Retina (tissue), 1 donor: ENCODE results near the gene ADI1.
"Not testable (repeated sequence)": the region's sequence is repeated elsewhere in the genome, so short reads cannot be mapped to it uniquely, and the experiment has no call there.

Source experiments
- DNase-seq: peaks from one replicate; pipeline ENCODE4 v3.0.0-alpha.2; 2016

ADI1 gene

DNA sequence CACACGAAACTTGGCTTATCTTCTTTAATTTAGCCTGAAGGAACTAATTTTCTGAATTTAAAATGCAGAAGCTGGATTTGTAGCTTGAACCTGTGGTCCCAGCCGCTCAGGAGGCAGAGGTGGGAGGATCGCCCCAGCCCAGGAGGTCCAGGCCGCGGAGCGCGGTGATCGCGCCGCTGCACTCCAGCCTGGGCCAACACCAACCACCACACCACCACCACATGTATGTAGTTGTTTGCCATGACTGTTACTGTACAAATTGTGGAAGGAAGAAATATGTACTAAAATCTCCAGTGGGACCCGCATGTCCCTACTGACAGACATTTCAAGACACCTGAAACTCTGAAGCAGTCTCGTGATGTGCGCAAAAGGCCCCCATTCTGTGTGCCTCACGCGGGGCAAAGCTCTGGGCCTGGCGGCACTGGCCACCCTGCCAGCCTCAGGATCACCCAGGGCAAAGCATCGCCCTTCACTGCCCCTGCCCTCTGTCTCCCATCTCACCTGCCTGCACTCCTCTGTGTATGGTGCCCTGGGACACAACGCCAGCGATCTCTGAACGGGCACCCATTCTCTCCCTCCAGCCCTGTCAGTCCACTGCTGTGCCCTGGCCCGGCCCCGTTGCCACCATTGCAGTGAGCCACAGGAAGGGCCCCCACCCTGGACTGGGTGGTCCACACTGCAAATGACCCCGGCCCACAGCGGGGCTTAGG is 10.1 kb upstream of the ADI1 start:
- DNase-seq: no peak

DNA sequence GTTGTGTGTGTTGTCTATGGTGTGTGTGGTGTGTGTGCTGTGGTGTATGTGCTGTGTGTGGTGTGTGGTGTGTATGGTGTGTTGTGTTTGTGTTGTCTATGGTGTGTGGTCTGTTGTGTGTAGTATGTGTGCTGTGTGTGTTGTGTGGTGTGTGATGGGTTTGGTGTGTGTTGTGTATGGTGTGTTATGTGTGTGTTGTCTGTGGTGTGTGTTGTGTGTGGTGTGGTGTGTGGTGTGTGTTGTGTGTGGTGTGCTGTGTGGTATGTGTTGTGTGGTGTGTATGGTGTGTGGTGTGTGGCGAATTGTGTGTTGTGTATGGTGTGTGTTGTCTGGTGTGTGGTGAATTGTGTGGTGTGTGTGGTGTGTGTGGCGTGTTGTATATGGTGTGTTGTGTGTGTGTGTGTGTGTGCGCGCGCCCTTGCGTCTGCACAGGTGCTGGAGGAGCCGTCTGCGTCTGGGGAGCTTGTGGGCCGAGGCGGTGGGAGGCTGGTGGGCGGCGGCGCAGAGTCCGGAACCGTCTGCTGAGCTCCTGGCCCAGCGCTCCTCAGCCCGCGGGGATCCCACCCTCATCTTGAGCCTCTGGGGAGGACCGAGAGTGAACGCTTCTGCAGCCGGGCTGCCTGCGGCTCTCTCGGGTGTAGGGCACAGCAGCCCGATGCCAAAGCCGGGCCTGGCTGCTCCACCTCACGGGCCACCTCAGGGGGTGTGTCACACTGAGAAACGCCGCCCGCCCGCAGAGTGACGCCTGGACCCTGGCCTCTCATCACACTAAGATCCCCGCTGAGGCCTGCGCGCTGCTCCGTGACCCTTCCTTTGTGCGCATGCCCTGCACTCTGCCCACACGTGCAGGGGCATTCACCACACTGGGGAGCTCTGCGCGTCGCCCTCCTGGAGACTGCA is 8.8 kb upstream of the ADI1 start:
- no peak for DNase-seq

DNA sequence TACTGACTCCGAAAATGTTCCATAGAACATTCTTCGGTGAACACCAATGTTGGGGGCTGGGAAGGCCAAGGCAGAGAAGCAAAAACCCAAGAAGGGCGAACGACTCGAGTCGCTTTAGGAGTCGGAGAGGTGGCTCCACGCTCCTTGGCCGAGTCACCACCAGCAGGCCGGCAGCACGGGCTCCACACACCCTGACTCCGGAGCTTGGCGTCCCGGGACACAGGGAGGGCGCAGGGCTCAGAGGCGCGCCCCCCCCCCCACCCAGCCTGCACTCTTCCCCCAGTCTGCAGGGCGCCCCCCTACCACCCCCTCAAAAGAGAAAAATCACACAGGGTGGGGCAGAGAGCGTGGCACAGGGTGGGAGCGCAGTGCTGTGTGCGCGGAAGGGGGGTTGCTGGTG is 7.5 kb upstream of the ADI1 start:
- DNase-seq: no peak

DNA sequence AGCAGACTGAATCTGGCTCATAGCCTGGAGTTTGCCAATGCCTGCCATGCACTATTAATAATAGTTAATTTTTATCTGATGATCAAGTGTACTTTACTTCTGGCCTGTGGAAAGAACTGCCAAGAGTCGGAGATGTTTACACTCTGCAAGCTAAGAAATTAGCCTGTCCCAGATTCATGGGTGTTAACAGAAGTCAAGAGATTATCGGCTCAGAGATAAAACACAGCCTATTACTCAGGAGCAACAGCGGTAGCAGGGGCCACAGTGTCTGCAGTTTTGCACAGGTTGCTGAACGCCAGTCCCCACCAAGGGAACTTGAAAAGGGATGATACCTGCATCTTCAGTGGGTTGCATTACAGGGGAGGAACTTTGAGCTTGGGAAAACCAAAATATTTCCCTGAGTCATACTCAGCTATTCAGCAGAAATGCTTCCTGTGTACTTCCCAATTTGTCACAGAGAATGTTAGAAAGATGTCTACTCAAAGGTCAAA is 4.3 kb upstream of the ADI1 start:
- no peak for DNase-seq

DNA sequence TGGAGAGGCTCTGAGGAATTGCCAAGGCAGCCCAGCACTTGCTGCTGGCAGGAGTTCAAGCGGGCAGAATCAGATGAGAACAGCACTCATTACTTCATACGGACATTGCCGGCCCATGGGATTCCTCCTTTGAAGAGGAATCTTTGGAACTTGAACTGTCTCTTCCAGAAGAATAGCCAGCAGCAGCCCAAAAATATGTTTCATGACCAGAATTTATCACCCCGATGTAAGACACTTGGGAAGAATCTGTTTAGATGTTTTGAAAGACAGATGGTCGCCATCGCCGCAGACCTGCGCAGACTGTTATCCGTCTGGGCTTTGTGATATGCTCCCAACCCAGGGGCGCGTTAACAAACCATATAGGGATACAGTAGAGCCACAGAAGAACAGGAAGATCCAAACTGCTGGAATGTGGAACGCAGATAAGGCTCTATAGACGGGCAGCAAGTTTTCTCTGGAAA is 3.7 kb upstream of the ADI1 start:
- DNase-seq: no peak

DNA sequence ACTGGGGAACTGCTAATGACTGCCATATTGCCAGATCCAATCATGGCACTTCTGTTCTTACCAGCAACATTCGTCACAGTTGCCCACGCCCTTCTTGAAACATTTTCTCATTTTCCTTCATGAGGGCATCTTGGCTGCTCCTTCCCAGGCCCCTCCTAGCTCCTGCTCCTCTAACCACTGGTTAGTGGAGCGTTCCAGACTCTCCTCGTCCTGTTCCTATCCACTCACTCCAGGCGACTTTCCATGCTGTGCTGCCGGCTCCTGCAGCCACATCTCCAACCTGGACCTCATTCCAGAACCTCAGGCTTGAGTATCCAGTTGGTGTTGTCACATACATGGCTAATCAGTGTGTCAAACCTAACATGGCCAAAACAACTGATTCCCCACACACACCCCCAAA is 1.3 kb upstream of the ADI1 start:
- no peak for DNase-seq

DNA sequence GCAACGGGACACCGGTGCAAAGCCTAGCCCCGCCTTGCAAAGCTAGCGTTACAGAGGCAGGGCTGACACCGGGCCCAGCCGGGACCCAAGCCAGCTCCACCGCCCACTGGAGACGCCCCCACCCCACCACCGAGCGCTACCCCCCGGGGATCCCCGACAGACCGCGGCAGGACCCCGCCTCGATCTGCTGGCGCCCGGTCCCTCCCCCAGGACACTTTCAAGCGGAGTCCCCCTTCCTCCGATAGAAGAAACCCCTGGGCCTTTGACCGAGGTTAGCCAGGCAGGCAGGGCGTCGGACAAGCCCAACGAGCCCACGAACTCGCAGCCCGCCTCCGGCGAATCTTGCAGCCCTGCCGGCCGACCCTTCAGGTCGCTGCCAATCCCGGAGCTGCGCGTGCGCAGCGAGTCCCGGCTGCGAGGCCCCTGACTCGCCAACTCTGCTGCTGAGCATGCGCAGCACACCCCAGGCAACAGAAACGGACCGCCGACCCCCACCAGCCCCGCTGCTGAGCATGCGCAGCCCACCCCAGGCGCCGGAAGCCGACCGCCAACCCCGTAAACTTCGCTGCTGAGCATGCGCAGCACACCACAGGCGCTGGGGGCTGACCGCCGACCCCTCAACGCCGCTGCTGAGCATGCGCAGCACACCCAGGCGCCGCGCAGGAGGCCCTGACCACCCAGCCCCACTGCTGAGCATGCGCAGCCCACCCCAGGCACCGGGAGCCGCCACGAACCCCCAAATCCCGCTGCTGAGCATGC is 656 bp downstream of the ADI1 start:
- DNase-seq: peak; percentile 98

DNA sequence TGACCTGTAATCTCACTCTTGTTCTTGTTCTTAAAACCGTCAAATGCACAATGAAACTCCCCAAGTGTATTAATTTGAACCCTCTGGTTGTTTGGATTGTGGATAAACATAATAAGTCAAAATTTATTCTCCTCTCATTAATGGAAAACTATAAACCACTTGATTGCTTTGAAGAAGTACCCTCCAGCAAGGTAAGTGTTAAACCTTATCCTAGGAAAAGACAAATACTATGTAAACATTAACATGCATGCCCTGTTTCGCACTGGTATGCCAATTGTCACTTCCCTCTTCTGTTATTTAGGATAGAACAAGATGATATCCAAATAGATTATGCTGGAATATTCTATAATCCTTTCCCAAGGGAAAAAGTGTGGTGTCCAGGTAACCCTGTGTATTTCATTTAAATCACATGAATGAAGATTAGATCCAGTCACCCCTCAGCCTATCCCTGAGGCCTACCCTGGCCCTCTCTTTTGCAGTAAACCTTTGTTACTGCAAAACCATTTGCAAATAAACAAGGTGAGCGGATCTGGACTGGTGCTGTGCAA is 1.3 kb downstream of the ADI1 start:
- DNase-seq: no peak

DNA sequence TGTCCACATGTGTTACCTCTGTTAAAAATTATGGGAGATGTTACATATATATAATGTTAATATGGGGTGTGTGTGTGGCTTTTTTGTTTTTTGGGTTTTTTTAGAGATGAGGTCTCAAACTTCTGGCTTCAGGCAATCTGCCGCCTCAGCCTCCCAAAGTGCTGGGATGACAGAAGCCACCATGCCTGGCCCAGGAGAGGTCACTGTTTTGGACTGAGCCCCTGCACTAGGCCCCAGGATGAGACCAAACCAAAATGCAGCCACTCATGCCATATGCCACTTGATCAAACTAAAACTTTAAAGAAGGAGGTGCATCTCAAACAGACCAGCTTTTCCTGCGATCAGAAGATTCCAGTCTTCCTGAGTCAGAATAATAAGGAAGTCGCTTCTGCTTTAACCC is 2.5 kb downstream of the ADI1 start:
- no peak for DNase-seq

DNA sequence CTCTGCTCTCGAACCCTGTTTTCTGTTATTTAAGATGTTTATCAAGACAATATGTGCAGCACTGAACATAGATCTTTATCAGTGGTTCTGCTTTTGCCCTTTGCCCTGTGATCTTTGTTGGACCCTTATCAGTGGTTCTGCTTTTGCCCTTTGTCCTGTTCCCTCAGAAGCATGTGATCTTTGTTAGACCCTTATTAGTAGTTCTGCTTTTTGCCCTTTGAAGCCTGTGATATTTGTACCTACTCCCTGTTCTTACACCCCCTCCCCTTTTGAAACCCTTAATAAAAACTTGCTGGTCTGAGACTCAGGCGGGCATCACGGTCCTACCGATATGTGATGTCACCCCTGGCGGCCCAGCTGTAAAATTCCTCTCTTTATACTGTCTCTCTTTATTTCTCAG is 3.9 kb downstream of the ADI1 start:
- not testable (repeated sequence) for DNase-seq

DNA sequence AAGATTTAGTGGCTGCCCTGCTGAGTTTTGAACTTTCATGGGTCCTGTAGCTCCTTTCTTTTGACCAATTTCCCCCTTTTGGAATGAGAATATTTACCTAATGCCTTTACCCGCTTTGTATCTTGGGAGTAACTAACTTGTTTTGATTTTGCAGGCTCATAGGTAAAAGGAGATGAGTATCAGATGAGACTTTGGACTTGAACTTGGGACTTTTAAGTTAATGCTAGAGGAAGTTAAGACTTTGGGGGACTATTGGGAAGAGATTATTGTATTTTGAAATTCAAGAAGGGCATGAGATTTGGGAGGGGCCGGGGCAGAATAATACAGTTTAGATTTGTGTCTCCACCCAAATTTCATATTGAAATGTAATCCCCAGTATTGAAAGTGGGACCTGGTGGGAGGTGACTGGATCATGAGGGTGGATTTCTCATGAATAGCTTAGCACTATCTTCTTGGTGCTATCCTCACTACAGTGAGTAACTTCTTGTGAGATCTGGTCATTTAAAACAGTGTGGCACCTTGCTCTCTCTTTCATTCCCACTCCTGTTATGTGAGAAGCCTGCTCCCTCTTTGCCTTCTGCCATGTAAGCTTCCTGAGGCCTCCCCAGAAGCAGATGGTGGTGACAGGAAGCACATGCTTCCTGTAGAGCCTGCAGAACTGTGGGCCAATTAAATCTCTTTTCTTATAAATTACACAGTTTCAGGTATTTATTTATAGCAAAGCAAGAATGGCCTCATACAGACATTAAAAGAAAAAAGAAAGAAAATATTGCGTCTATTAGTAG is 6.1 kb downstream of the ADI1 start:
- DNase-seq: no peak

DNA sequence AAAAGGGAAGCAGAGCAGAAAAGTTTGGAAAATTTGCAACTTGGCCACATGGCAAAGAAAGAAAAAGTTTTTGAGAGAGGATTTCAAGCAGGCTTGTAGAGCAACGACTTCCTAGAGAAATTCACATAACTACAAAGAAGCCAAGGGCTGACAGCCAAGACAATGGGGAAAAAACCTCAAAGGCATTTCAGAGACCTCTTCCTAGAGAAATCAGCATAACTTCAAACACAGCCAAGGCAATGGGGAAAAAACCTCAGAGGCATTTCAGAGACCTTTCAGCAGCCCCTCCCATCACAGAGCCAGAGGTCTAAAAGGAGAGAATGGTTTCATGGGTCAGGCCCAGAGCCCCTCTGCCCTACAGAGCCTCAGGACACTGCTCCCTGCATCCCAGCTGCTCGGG is 7.2 kb downstream of the ADI1 start:
- DNase-seq: no peak

DNA sequence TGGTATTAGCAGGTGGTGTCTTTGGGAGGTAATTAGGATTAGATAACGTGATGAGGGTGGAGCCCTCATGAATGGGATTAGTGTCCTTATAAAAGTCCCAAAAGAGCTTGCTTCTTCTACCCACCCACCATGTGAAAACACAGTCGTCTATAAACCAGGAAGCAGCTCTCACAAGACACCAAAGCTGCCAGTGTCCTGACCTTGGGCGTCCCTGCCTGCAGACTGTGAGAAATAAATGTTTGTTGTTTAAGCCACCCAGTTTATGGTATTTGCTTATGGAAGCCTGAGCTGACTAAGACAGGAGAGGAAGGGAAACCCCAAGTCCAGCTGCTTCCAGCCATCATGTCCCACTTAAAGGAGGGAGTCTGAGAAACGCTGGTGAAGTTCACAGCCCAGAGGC is 13.6 kb downstream of the ADI1 start:
- no peak for DNase-seq

DNA sequence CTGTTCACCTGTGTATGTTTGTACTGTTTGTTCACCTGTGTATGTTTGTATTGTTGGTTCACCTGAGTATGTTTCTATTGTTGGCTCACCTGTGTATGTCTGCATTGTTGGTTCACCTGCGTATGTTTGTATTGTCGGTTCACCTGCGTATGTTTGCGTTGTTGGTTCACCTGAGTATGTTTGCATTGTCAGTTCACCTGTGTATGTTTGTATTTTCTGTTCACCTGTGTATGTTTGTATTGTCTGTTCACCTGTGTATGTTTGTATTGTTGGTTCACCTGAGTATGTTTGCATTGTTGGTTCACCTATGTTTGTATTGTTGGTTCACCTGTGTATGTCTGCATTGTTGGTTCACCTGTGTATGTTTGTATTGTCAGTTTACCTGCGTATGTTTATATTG is 14.6 kb downstream of the ADI1 start:
- no peak for DNase-seq

DNA sequence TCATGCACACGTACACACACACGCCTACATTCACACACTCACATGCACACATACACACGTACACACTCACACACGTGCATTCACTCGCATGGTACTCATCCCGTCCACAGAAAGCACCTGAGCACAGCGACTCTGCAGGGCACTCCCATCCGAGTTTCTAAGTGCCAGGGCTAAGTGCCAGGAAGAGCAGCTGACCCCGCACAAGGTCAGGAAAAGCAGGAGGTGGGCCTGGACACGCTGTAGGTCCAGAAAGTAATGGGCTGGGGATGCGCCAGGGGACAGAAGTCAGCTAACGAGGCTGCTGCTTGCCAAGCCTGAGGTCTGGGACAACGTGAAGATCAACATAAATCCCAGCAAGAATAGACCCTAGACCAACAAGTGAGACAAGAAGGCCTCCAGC is 15.8 kb downstream of the ADI1 start:
- DNase-seq: no peak

DNA sequence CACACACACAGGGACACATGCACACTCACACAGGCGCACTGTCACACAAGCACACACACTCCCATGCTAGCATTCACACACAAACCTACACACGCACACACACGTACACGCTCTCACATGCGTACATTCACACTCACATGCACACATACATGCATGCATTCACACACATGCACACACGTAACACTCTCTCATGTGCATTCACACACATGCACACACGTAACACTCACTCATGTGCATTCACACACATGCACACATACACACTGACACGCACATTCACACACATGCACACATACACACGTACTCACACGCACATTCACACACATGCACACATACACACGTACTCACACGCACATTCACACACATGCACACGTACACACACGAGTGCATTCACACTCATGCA is 16.3 kb downstream of the ADI1 start:
- no peak for DNase-seq

DNA sequence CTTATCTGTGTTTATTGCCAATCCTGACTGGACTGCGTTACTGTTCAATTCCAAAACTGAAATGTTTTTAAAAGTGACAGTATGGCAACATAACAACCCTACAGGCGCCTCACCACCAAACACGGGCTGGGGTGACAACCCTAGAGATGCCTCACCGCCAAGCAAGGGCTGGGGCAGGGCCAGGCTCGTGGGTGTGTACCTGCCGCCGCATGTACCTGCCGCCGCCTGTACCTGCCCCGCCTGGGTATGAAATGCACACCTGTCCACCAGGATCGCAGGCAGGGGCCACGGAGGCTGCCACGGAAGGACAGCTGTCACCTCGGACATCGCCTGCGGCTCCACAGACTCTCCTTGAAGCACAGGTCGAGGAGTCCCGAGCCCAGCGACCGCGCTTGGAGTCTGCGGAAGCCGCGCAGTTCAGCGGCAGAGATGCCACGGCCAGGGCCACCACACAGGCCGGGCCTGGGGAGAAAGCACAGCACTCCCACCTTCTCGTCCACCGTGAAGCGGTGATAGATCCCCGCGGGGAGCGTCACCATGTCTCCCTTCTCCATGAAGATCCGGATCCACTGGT is 18.9 kb downstream of the ADI1 start:
- no peak for DNase-seq

DNA sequence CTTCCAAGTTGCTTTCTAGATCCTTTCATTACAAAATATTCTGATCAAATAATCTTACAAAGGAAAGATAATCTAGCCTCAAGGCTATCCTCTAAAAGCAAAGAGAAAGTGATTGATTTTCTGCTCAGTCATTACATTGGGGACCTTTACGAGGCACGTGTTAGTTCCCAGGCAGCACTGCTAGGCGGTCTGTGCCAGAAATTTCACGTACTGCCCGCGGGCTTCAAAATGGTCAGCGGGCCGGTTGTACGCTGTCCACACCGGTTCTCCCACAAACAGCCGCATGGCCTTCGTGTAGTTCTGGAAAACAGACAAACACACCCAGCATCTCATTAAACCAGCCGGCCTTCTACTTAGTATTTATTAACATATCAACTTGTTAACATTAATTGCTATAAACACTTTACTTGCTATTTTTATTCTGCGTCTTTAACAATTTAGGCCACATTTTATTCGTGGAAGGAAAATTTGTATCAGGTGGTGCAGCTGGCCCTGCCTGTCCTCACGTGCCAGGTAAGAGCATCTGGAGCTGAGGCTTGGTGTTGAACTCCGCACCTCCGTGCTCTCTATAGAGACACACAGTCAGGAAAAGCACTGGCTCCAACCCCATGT is 20.4 kb downstream of the ADI1 start:
- peak; percentile 28 for DNase-seq

DNA sequence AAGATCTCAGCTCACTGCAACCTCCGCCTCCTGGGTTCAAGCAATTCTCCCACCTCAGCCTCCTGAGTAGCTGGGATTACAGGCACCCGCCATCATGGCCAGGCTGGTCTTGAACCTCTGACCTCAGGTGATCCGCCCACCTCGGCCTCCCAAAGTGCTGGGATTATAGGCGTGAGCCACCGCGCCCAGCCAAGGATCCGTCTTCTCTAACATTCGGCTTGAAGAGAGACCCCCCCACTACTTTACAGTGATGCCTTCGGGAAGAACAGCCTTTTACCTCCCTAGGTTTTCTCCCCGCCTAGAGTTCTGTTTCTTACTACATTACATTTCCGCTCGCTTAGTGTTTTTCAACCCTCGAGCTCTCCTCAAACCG is 22.6 kb downstream of the ADI1 start:
- not testable (repeated sequence) for DNase-seq

DNA sequence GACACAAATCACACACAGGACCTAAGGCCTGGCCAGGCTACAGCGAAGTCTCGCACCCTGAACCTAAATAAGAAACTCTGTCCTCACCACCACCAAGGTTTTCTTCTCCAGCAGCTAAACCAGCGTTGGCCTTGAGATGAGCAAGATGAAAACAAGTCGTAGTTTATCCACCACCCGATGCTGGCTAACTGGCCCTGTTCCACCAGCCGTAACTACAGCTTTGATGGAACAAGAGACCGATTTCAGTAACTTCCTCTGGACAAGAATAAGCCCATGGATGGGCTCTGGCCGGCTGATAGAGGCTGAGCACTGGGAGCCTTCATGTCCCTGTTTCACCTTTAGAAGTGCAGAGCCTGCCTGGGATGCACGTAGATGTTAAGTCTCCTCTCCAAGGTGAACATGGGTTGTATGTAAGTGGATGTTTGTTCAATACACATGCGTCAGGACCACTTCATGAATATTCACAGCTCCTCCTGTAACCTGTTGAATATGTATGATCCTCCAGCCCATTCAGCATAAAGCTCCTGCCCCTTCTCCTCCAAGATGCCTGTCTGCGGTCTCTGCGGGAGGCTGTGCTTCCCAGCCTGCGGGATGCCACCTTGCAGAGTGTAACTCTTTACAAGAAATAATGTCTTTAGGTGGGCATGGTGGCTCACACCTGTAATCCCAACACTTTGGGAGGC is 24.2 kb downstream of the ADI1 start:
- DNase-seq: no peak

DNA sequence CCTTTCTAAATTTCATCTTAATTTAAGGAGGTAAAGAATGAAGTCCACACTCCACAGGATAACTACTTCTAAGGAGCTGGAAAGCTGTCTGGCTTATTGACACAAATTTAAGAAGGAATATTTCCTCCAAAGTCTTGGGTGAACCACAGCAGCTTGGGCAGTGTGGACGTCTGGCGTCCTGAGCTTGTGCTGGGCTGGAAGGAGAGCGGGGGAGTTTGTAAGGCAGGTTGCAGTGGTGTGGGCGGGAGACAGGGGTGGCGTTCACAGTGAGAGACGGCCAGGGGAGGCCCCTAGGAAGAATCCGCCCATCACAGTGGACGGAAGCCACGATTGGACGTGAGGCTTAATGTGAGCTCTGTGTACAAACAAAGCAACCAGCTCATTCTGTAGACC is 25.7 kb downstream of the ADI1 start:
- peak; percentile 61 for DNase-seq
